SK-N-SH (cell line): ENCODE data around the gene UBR1.

ENCODE experiments used
- EP300 ChIP-seq, 2 experiments: IDR thresholded peaks; 2 replicates each; pipeline versions ENCODE4 v1.4.0 to v1.6.1; 2012; ENCODE audit warnings: borderline replicate concordance in 1 of 2, low read depth in 1 of 2, low read length in 1 of 2
- FOXM1 ChIP-seq: IDR thresholded peaks from 2 replicates; pipeline ENCODE4 v1.4.0; 2012; ENCODE audit warnings: low read depth, mild to moderate bottlenecking
- NFIC ChIP-seq: IDR thresholded peaks from 2 replicates; pipeline ENCODE4 v1.4.0; 2012; ENCODE audit warnings: borderline replicate concordance
- POLR2AphosphoS5 ChIP-seq: IDR thresholded peaks from 2 replicates; pipeline ENCODE4 v1.6.1; 2012; ENCODE audit warnings: low read depth, low read length
- RAD21 ChIP-seq: IDR thresholded peaks from 2 replicates; pipeline ENCODE4 v1.6.1; 2012; ENCODE audit warnings: mild to moderate bottlenecking, low read length
- SMC3 ChIP-seq: IDR thresholded peaks from 2 replicates; pipeline ENCODE4 v1.6.1; 2012; ENCODE audit warnings: low read depth, low read length, improper control_type of control experiment
- TAF1 ChIP-seq: IDR thresholded peaks from 2 replicates; pipeline ENCODE4 v1.6.1; 2012; ENCODE audit warnings: low read depth, mild to moderate bottlenecking, low read length, moderate library complexity, borderline replicate concordance
- TCF12 ChIP-seq: IDR thresholded peaks from 2 replicates; pipeline ENCODE4 v1.4.0; 2012
- USF2 ChIP-seq: fragments of 150-350 bp; IDR thresholded peaks from 2 replicates; pipeline ENCODE4 v1.6.1; 2017; ENCODE audit warnings: antibody characterized with exemption, low read length, low read depth, borderline replicate concordance
- YY1 ChIP-seq: IDR thresholded peaks from 2 replicates; pipeline ENCODE4 v1.4.0; 2012; ENCODE audit warnings: low read depth, mild to moderate bottlenecking
- ZBTB33 ChIP-seq: IDR thresholded peaks from 2 replicates; pipeline ENCODE4 v1.4.0; 2012; ENCODE audit warnings: low read depth, borderline replicate concordance
- TF ChIP-seq, protein P1 (sequence below): fragments of 200-600 bp; sonication (generic); IDR thresholded peaks from 2 replicates; pipeline ENCODE4 v1.6.1; 2017; ENCODE audit warnings: antibody characterized with exemption, mild to moderate bottlenecking, moderate library complexity
- TF ChIP-seq, protein P2 (sequence below): IDR thresholded peaks from 2 replicates; pipeline ENCODE4 v1.4.0; 2012; ENCODE audit warnings: low read depth
- TF ChIP-seq, protein P3 (sequence below): IDR thresholded peaks from 2 replicates; pipeline ENCODE4 v1.6.1; 2012; ENCODE audit warnings: mild to moderate bottlenecking, low read depth, low read length, moderate library complexity

- TF ChIP-seq, protein P1, sequence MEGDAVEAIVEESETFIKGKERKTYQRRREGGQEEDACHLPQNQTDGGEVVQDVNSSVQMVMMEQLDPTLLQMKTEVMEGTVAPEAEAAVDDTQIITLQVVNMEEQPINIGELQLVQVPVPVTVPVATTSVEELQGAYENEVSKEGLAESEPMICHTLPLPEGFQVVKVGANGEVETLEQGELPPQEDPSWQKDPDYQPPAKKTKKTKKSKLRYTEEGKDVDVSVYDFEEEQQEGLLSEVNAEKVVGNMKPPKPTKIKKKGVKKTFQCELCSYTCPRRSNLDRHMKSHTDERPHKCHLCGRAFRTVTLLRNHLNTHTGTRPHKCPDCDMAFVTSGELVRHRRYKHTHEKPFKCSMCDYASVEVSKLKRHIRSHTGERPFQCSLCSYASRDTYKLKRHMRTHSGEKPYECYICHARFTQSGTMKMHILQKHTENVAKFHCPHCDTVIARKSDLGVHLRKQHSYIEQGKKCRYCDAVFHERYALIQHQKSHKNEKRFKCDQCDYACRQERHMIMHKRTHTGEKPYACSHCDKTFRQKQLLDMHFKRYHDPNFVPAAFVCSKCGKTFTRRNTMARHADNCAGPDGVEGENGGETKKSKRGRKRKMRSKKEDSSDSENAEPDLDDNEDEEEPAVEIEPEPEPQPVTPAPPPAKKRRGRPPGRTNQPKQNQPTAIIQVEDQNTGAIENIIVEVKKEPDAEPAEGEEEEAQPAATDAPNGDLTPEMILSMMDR, result no peak
- TF ChIP-seq POLR2AphosphoS5 (no peak), TAF1 (no peak), NFIC (no peak), YY1 (no peak), RAD21 (no peak), ZBTB33 (no peak), USF2 (no peak), TCF12 (no peak), EP300 (IDR thresholded peaks at IDR 0.05; ENCODE audit: borderline replicate concordance in 1 of 2, low read depth in 1 of 2, low read length in 1 of 2) (no peak), SMC3 (no peak), FOXM1 (no peak)
- TF ChIP-seq, protein P2, sequence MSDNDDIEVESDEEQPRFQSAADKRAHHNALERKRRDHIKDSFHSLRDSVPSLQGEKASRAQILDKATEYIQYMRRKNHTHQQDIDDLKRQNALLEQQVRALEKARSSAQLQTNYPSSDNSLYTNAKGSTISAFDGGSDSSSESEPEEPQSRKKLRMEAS, result no peak
- TF ChIP-seq, protein P3, sequence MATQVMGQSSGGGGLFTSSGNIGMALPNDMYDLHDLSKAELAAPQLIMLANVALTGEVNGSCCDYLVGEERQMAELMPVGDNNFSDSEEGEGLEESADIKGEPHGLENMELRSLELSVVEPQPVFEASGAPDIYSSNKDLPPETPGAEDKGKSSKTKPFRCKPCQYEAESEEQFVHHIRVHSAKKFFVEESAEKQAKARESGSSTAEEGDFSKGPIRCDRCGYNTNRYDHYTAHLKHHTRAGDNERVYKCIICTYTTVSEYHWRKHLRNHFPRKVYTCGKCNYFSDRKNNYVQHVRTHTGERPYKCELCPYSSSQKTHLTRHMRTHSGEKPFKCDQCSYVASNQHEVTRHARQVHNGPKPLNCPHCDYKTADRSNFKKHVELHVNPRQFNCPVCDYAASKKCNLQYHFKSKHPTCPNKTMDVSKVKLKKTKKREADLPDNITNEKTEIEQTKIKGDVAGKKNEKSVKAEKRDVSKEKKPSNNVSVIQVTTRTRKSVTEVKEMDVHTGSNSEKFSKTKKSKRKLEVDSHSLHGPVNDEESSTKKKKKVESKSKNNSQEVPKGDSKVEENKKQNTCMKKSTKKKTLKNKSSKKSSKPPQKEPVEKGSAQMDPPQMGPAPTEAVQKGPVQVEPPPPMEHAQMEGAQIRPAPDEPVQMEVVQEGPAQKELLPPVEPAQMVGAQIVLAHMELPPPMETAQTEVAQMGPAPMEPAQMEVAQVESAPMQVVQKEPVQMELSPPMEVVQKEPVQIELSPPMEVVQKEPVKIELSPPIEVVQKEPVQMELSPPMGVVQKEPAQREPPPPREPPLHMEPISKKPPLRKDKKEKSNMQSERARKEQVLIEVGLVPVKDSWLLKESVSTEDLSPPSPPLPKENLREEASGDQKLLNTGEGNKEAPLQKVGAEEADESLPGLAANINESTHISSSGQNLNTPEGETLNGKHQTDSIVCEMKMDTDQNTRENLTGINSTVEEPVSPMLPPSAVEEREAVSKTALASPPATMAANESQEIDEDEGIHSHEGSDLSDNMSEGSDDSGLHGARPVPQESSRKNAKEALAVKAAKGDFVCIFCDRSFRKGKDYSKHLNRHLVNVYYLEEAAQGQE, result no peak
Observed at GRCh38 chr15:43093026-43093425, 12.8 kb downstream of the UBR1 start.
